WERI-Rb-1 (cell line): ENCODE data around the gene LRRC25.

Experiments used
- DNase-seq: peaks from one replicate; pipeline ENCODE4 v3.0.0-alpha.2; 2020
- H3K27ac ChIP-seq: fragments of 250-450 bp; sonication (Bioruptor Pico); 2 replicates; pipeline ENCODE4 v1.5.1; 2020; ENCODE audit warnings: mild to moderate bottlenecking, moderate library complexity
- H3K27me3 ChIP-seq: fragments of 250-450 bp; sonication (Bioruptor Pico); 2 replicates; pipeline ENCODE4 v1.5.1; 2021; ENCODE audit warnings: mild to moderate bottlenecking, low read depth, moderate library complexity; ENCODE audit not compliant: insufficient read depth, severe bottlenecking
- H3K36me3 ChIP-seq: fragments of 250-450 bp; sonication (Bioruptor Pico); 2 replicates; pipeline ENCODE4 v1.5.1; 2020; ENCODE audit warnings: mild to moderate bottlenecking, moderate library complexity
- H3K4me3 ChIP-seq: 2 replicates; pipeline ENCODE4 v1.5.1; 2011; ENCODE audit warnings: low read depth, mild to moderate bottlenecking, control low read depth, low read length
- H3K9me3 ChIP-seq: fragments of 250-450 bp; sonication (Bioruptor Pico); 2 replicates; pipeline ENCODE4 v1.5.1; 2021; ENCODE audit warnings: mild to moderate bottlenecking, moderate library complexity; ENCODE audit not compliant: severe bottlenecking
- TF ChIP-seq, protein P1 (sequence below): IDR thresholded peaks from 2 replicates; pipeline ENCODE4 v1.5.1; 2011; ENCODE audit warnings: low read depth, mild to moderate bottlenecking, control low read depth, inconsistent platforms, low read length

The LRRC25 gene

DNA sequence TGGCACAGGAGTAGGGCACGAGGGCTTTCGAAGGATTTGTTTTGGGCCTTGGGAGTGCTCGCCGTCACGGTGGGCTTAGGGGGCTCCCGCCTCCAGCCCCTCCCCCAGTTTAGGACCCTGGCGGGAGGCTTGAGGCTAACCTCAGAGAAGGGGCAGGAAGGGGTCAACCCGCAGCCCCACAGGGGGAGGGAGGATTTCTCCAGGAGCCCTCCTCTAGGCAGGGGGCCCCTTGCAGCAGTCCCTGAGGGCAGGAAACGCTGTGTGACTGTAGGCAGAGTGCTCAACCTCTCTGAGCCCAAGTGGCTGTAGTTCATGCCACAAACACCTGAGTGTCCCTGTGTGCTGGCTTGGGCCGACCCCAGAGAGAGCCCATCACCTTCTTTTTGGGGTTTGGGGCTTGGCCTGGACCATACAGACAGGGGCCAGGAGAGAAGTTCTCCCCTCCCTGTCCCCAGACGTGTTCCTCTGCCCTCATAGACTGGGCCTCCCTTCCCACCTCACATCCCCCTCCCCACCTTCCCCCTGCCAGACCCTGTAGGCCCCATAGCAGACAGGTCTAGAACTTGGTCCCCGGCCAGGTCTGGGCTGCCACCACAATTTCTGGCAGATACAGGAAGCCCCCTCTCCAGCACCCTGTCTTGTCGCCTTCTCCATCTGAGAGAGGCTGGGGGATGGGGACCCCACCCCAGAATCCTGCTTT lies 32.4 kb upstream of the LRRC25 start:
- Histone ChIP-seq H3K9me3 (no peaks in the 10 kb centered on the region), H3K4me3 (peak overlapping the region; percentile 44), H3K36me3 (peaks cover 26% of the 10 kb centered on the region), H3K27ac (peak overlapping the region; percentile 84), H3K27me3 (no peaks in the 10 kb centered on the region)
- TF ChIP-seq, protein P1, sequence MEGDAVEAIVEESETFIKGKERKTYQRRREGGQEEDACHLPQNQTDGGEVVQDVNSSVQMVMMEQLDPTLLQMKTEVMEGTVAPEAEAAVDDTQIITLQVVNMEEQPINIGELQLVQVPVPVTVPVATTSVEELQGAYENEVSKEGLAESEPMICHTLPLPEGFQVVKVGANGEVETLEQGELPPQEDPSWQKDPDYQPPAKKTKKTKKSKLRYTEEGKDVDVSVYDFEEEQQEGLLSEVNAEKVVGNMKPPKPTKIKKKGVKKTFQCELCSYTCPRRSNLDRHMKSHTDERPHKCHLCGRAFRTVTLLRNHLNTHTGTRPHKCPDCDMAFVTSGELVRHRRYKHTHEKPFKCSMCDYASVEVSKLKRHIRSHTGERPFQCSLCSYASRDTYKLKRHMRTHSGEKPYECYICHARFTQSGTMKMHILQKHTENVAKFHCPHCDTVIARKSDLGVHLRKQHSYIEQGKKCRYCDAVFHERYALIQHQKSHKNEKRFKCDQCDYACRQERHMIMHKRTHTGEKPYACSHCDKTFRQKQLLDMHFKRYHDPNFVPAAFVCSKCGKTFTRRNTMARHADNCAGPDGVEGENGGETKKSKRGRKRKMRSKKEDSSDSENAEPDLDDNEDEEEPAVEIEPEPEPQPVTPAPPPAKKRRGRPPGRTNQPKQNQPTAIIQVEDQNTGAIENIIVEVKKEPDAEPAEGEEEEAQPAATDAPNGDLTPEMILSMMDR = no peak
- DNase-seq = no peak

- TF ChIP-seq, protein P1 = no peak
- DNase-seq = peak; percentile 97
- Histone ChIP-seq H3K4me3 (peak overlapping the region; percentile 44), H3K27ac (peak overlapping the region; percentile 84), H3K27me3 (no peaks in the 10 kb centered on the region), H3K9me3 (no peaks in the 10 kb centered on the region), H3K36me3 (peaks cover 18% of the 10 kb centered on the region)
These were observed 31.6 kb upstream of the LRRC25 start for GRCh38 chr19:18428787-18429674.

DNA sequence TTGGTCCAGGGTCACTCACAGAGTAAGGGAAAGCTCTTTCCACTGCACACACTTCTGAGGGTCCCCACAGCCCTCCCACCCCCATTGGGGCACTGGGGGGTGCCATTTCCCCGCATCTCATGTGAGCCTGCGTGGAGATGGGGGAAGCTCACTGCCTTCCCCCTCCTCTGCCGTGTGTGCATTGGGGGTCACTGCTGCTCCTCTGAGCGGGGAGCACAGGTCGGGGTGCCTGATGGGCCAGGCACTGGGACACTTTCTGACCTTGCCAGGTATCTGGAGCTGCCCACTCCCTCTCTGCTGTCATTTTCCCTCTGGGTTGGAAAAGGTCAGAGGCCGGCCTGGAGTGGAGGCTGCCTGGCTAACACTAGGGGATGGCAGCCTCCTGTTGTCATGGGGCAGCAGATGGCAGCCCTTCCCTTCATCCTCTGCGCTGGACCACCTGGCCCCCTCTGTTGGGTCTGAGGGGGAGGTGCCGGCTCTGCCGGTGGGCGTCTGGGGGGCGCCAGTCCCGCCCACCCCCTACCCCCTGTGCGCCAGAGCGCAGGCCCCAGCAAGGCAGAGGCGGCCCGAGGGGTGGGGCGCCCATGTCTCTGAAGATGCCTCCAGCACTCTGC lies 30.9 kb upstream of the LRRC25 start:
- H3K36me3 ChIP-seq = peaks cover 19% of the 10 kb centered on the region
- H3K27me3 ChIP-seq = no peaks in the 10 kb centered on the region
- TF ChIP-seq, protein P1 = no peak
- DNase-seq = peak; percentile 54
- H3K9me3 ChIP-seq = no peaks in the 10 kb centered on the region
- H3K4me3 ChIP-seq = no peak overlapping the region
- H3K27ac ChIP-seq = peak overlapping the region; percentile 84

- Histone ChIP-seq H3K4me3 (no peak overlapping the region), H3K9me3 (no peaks in the 10 kb centered on the region), H3K27me3 (no peaks in the 10 kb centered on the region), H3K36me3 (peaks cover 18% of the 10 kb centered on the region), H3K27ac (peak overlapping the region; percentile 84)
- no peak for DNase-seq
- TF ChIP-seq, protein P1 = no peak
These were observed 30.3 kb upstream of the LRRC25 start for GRCh38 chr19:18427743-18428113.

DNA sequence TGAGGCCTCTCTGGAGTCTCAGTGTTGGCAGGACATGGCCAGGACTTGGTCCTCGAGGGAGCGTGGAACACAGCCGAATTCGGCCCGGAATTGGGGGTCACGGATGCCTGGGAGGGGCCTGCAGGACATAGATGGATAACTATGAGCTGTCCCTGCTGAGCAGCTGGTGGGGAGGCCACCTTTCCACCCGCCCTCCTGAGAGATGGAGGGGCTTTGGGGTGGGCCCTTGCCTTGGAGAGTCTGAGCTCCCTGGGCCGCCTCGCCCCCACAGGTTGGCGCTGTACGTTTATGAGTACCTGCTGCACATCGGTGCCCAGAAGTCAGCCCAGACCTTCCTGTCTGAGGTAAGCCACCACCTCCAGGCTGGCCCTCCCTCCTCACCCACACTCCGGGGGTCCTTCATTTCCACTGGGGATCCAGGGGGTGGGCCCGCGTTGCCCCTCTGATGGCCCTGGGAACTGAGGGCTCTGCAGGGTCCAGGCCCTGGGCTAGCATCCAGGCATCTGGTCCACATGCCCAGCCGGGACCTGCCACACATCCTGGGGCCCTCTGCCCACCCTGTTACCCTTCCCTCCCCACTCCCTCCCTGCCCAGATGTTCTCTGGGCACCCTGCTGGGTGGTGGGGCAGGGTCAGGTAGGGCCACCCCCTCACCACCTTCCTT lies 29.8 kb upstream of the LRRC25 start:
- H3K27me3 ChIP-seq = no peaks in the 10 kb centered on the region
- H3K9me3 ChIP-seq = no peaks in the 10 kb centered on the region
- no peak for DNase-seq
- peaks cover 16% of the 10 kb centered on the region for H3K36me3 ChIP-seq
- no peak overlapping the region for H3K4me3 ChIP-seq
- H3K27ac ChIP-seq = peak overlapping the region; percentile 84
- TF ChIP-seq, protein P1 = no peak
